ENCODE data around the gene ACP7. TPM values are rescaled to one million over a fixed set of nuclear protein-coding genes. Genes with fewer than 3 reads are reported as not detected.

Gene ACP7
- total and polyA plus RNA-seq, 2 of the 4 experiments (the other 2 are of a cell fraction), result not detected

- no CpG with 5 or more reads among the region's 6 CpGs for WGBS, 2 experiments (ENCODE audit: extremely low coverage in 2 of 2, insufficient read length in 1 of 2)
- Histone ChIP-seq H3K9ac (ENCODE audit: low read depth, low read length) (no peak overlapping the region), H2BK120ac (ENCODE audit: low read depth, low read length) (no peak overlapping the region), H3K4me3 (ENCODE audit: insufficient read depth, low read depth, low read length) (no peak overlapping the region), H3K79me1 (ENCODE audit: low read depth in 1 of 2, low read length in 2 of 2) (no peaks in the 10 kb centered on the region), H3K14ac (replicated peaks; ENCODE audit: low read depth, low read length) (no peak overlapping the region), H3K36me3 (ENCODE audit: control insufficient read depth, insufficient read depth, low read length) (no peaks in the 10 kb centered on the region), H2BK20ac (ENCODE audit: low read depth, low read length) (no peak overlapping the region), H3K18ac (ENCODE audit: low read depth, low read length) (no peak overlapping the region), H3K9me1 (ENCODE audit: insufficient read depth, low read length) (no peaks in the 10 kb centered on the region), H4K8ac (ENCODE audit: low read depth in 2 of 2, low read length in 2 of 2) (no peak overlapping the region), H2BK15ac (ENCODE audit: low read depth, low read length) (no peak overlapping the region), H3K4me2 (ENCODE audit: low read depth, low read length) (no peak overlapping the region), H3K4ac (ENCODE audit: low read depth, low read length) (no peak overlapping the region), H3K9me3 (ENCODE audit: control insufficient read depth, insufficient read depth, low read length) (0 out of 2 replicates have a peak, but pooled peaks cover 2% of the 10 kb centered on the region), H2AK9ac (replicated peaks; ENCODE audit: low read depth, low read length, poor library complexity) (no peak overlapping the region), H4K20me1 (ENCODE audit: insufficient read depth, low read length) (no peaks in the 10 kb centered on the region), H4K5ac (ENCODE audit: low read depth, low read length) (no peak overlapping the region), H3K4me1 (ENCODE audit: control insufficient read depth, insufficient read depth, low read length) (no peaks in the 10 kb centered on the region), H3K27me3 (ENCODE audit: control insufficient read depth, insufficient read depth, low read length) (peaks cover 18% of the 10 kb centered on the region), H3K27ac (ENCODE audit: insufficient read depth, low read length) (no peak overlapping the region), H2BK5ac (ENCODE audit: low read depth, low read length, poor library complexity, severe bottlenecking) (no peak overlapping the region), H3K23ac (ENCODE audit: low read depth, low read length) (no peak overlapping the region), H2AK5ac (ENCODE audit: low read depth, low read length) (no peak overlapping the region), H4K91ac (ENCODE audit: insufficient read depth, low read depth, low read length) (no peak overlapping the region), H3K56ac (ENCODE audit: extremely low read depth, insufficient read depth, low read length) (no peak overlapping the region), H2AFZ (replicated peaks; ENCODE audit: low read length, poor library complexity) (no peak overlapping the region)
- TF ChIP-seq FOS (IDR thresholded peaks at IDR 0.05; ENCODE audit: low read depth, low read length) (no peak), POLR2A (IDR thresholded peaks at IDR 0.05; ENCODE audit: low read depth, low read length) (no peak), ELK1 (IDR thresholded peaks at IDR 0.05; ENCODE audit: borderline replicate concordance, low read depth, low read length) (no peak), SMC3 (IDR thresholded peaks at IDR 0.05; ENCODE audit: low read depth, low read length) (no peak), RCOR1 (IDR thresholded peaks at IDR 0.05; ENCODE audit: insufficient replicate concordance, low read length) (no peak), BHLHE40 (IDR thresholded peaks at IDR 0.05; ENCODE audit: low read depth, low read length) (no peak), MAFK (IDR thresholded peaks at IDR 0.05; ENCODE audit: low read depth, low read length) (no peak), RFX5 (IDR thresholded peaks at IDR 0.05; ENCODE audit: low read depth, low read length) (no peak), CEBPB (IDR thresholded peaks at IDR 0.05; ENCODE audit: low read depth, low read length) (no peak), CTCF (conservative IDR thresholded peaks at IDR 0.05; ENCODE audit: low read depth, low read length) (no peak), MAZ (IDR thresholded peaks at IDR 0.05; ENCODE audit: borderline replicate concordance, low read depth, low read length) (no peak), CHD1 (IDR thresholded peaks at IDR 0.05; ENCODE audit: low read depth, low read length) (no peak), USF2 (IDR thresholded peaks at IDR 0.05; ENCODE audit: low read depth, low read length) (no peak)
- CTCF ChIA-PET, result no interaction called here
- POLR2A ChIA-PET (ENCODE audit: unreplicated experiment), result no interaction called here
- dilution Hi-C loops (cut with HindIII; ENCODE audit: low sequenced_read_pairs, unreplicated experiment) (no loop called here), intact Hi-C loops (cut with micrococcal nuclease) (no loop called here), in situ Hi-C loops (cut with MboI; ENCODE audit: low sequenced_read_pairs) (no loop called here)
- BruUV-seq (replicated peaks), result no TSS peak
- ATAC-seq (ENCODE audit: low read depth) (no peak), DNase-seq (no peak)
Measured at GRCh38 chr19:39045506-39045905, 38.7 kb upstream of the ACP7 start.
